Esophagus muscularis mucosa (tissue), 3 donors: ENCODE data around the gene KRTAP10-10.

Source experiments
- CTCF ChIP-seq, 3 experiments: fragments of 200-600 bp in 2 of 3; fragments of 450-650 bp in 1 of 3; sonication (generic) in 2 of 3; IDR thresholded peaks; one replicate each; pipeline ENCODE4 v1.5.1; 2017 to 2019; ENCODE audit warnings: antibody characterized with exemption in 3 of 3, mild to moderate bottlenecking in 2 of 3, moderate library complexity in 1 of 3
- POLR2A ChIP-seq: fragments of 450-650 bp; IDR thresholded peaks from one replicate; pipeline ENCODE4 v1.6.1; 2017; ENCODE audit warnings: antibody characterized with exemption, moderate library complexity, mild to moderate bottlenecking, low read depth
- POLR2AphosphoS5 ChIP-seq, 2 donors: sonication (generic); formaldehyde crosslinking; IDR thresholded peaks; one replicate each; pipeline ENCODE4 v1.6.1; 2017; ENCODE audit warnings: antibody characterized with exemption in 2 of 2

DNA sequence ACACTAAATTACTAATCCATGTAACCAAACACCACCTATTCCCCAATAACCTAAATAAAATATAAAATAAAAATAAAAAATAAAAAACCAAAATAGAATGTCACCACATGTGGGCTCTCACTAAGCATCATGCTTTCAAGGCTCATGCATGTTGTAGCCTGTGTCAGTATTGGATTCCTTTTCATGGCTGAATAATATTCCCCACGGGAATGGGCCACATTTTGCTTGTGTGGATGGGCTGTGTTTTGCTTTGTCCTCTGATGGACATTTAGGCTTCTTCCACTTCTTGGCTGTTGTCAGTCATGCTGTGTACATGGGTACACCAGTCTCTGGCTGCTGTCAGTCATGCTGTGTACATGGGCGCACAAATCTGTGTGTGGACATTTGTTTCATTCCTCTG, 48.1 kb upstream of the KRTAP10-10 start:
- TF ChIP-seq CTCF (IDR thresholded peaks at IDR 0.05) (no peak), POLR2A (no peak), POLR2AphosphoS5 (IDR thresholded peaks at IDR 0.05) (no peak)
